H9 (cell line): ENCODE results near the gene GRIN2D. TPM values are rescaled to one million over a fixed set of nuclear protein-coding genes. Genes with fewer than 3 reads are reported as not detected.

Source experiments
- DNase-seq: peaks from one replicate; pipeline ENCODE4 v3.0.0-alpha.2; 2017
- H2AFZ ChIP-seq: one replicate; pipeline ENCODE4 v1.6.1; 2013; ENCODE audit warnings: mild to moderate bottlenecking, low read length, control low read depth, moderate library complexity
- H2AK5ac ChIP-seq: 2 replicates; pipeline ENCODE4 v1.6.1; 2013; ENCODE audit warnings: low read length, control low read depth, mixed read lengths; ENCODE audit not compliant: insufficient read length
- H2BK120ac ChIP-seq: one replicate; pipeline ENCODE4 v1.6.1; 2013; ENCODE audit warnings: low read depth, mild to moderate bottlenecking, low read length, control low read depth, inconsistent platforms; ENCODE audit not compliant: poor library complexity, severe bottlenecking
- H2BK12ac ChIP-seq: 2 replicates; pipeline ENCODE4 v1.6.1; 2013; ENCODE audit warnings: low read length, control low read depth, mixed read lengths, low read depth; ENCODE audit not compliant: insufficient read length
- H2BK15ac ChIP-seq: 2 replicates; pipeline ENCODE4 v1.6.1; 2013; ENCODE audit warnings: low read depth, low read length, control low read depth
- H2BK20ac ChIP-seq: one replicate; pipeline ENCODE4 v1.6.1; 2013; ENCODE audit warnings: low read depth, mild to moderate bottlenecking, low read length, control low read depth, inconsistent platforms; ENCODE audit not compliant: poor library complexity, severe bottlenecking
- H2BK5ac ChIP-seq: 2 replicates; pipeline ENCODE4 v1.6.1; 2013; ENCODE audit warnings: low read length, control low read depth, mixed read lengths; ENCODE audit not compliant: insufficient read length
- H3K14ac ChIP-seq: 2 replicates; pipeline ENCODE4 v1.6.1; 2013; ENCODE audit warnings: low read length, control low read depth; ENCODE audit not compliant: insufficient read depth
- H3K18ac ChIP-seq: 2 replicates; pipeline ENCODE4 v1.6.1; 2013; ENCODE audit warnings: low read depth, mild to moderate bottlenecking, mixed read lengths, low read length, control low read depth; ENCODE audit not compliant: insufficient read length
- H3K23ac ChIP-seq: 2 replicates; pipeline ENCODE4 v1.6.1; 2013; ENCODE audit warnings: low read length, control low read depth, mixed read lengths, low read depth; ENCODE audit not compliant: insufficient read length
- H3K23me2 ChIP-seq: 2 replicates; pipeline ENCODE4 v1.6.1; 2013; ENCODE audit warnings: low read depth, mild to moderate bottlenecking, mixed read lengths, low read length, control low read depth; ENCODE audit not compliant: insufficient read length, poor library complexity, severe bottlenecking
- H3K27ac ChIP-seq: 2 replicates; pipeline ENCODE4 v1.5.1; 2013; ENCODE audit warnings: low read length, control low read depth, mixed read lengths, low read depth; ENCODE audit not compliant: insufficient read length
- H3K27me3 ChIP-seq: 2 replicates; pipeline ENCODE4 v1.6.1; 2013; ENCODE audit warnings: low read length, control low read depth, inconsistent platforms; ENCODE audit not compliant: insufficient read depth
- H3K4ac ChIP-seq: 2 replicates; pipeline ENCODE4 v1.6.1; 2013; ENCODE audit warnings: low read depth, mild to moderate bottlenecking, control low read depth, inconsistent platforms, low read length, moderate library complexity
- H3K4me1 ChIP-seq: 2 replicates; pipeline ENCODE4 v1.6.1; 2013; ENCODE audit warnings: low read length, control low read depth, inconsistent platforms; ENCODE audit not compliant: insufficient read depth
- H3K4me2 ChIP-seq: 2 replicates; pipeline ENCODE4 v1.6.1; 2013; ENCODE audit warnings: low read length, control low read depth, mixed read lengths; ENCODE audit not compliant: insufficient read length, insufficient read depth
- H3K56ac ChIP-seq: 2 replicates; pipeline ENCODE4 v1.6.1; 2013; ENCODE audit warnings: low read depth, mild to moderate bottlenecking, mixed read lengths, low read length, control low read depth; ENCODE audit not compliant: insufficient read length
- H3K79me1 ChIP-seq: 2 replicates; pipeline ENCODE4 v1.6.1; 2013; ENCODE audit warnings: low read depth, mild to moderate bottlenecking, moderate library complexity, low read length, control low read depth, inconsistent platforms; ENCODE audit not compliant: insufficient read depth, poor library complexity, severe bottlenecking
- H3K79me2 ChIP-seq: 2 replicates; pipeline ENCODE4 v1.6.1; 2013; ENCODE audit warnings: low read length, control low read depth, inconsistent platforms; ENCODE audit not compliant: insufficient read depth
- H3K9ac ChIP-seq: 2 replicates; pipeline ENCODE4 v1.6.1; 2013; ENCODE audit warnings: low read length, control low read depth, mixed read lengths; ENCODE audit not compliant: insufficient read length; ENCODE audit errors: extremely low read depth
- H3K9me3 ChIP-seq: one replicate; pipeline ENCODE4 v1.6.1; 2013; ENCODE audit warnings: low read depth, low read length, inconsistent platforms; ENCODE audit not compliant: control insufficient read depth
- H3T11ph ChIP-seq: one replicate; pipeline ENCODE4 v1.6.1; 2013; ENCODE audit warnings: mild to moderate bottlenecking, low read length, control low read depth, inconsistent platforms
- H4K20me1 ChIP-seq: one replicate; pipeline ENCODE4 v1.6.1; 2013; ENCODE audit not compliant: control insufficient read depth, insufficient read length, insufficient read depth
- H4K5ac ChIP-seq: 2 replicates; pipeline ENCODE4 v1.6.1; 2013; ENCODE audit warnings: low read depth, mild to moderate bottlenecking, mixed read lengths, low read length, control low read depth; ENCODE audit not compliant: insufficient read length
- H4K8ac ChIP-seq: replicated peaks from 2 replicates; pipeline ENCODE4 v1.6.1; 2013; ENCODE audit warnings: low read length, control low read depth, mixed read lengths, low read depth; ENCODE audit not compliant: insufficient read length
- H4K91ac ChIP-seq: 2 replicates; pipeline ENCODE4 v1.6.1; 2013; ENCODE audit warnings: low read depth, mild to moderate bottlenecking, moderate library complexity, mixed read lengths, low read length, control low read depth; ENCODE audit not compliant: insufficient read length
- H3K27ac Mint-ChIP-seq, 3 experiments: 2 replicates in 2 of 3; 3 replicates in 1 of 3; pipeline ENCODE4 v1.8.0; 2020 to 2021; ENCODE audit warnings: mixed read lengths in 3 of 3, mild to moderate bottlenecking in 1 of 3, moderate library complexity in 1 of 3
- H3K27me3 Mint-ChIP-seq: 2 replicates; pipeline ENCODE4 v1.8.0; 2021; ENCODE audit warnings: low read depth, mild to moderate bottlenecking, moderate library complexity, mixed read lengths
- H3K36me3 Mint-ChIP-seq, 3 experiments: 2 replicates in 2 of 3; 3 replicates in 1 of 3; pipeline ENCODE4 v1.8.0; 2020 to 2021; ENCODE audit warnings: low read depth in 3 of 3, mixed read lengths in 3 of 3; ENCODE audit not compliant: insufficient read depth in 1 of 3
- H3K4me1 Mint-ChIP-seq, 2 experiments: 2 replicates each; pipeline ENCODE4 v1.8.0; 2020; ENCODE audit warnings: mixed read lengths in 2 of 2
- H3K4me3 Mint-ChIP-seq, 2 experiments: 2 replicates in 1 of 2; 3 replicates in 1 of 2; pipeline ENCODE4 v1.8.0; 2020 to 2021; ENCODE audit warnings: mild to moderate bottlenecking in 2 of 2, mixed read lengths in 2 of 2, moderate library complexity in 1 of 2
- H3K9me3 Mint-ChIP-seq, 2 experiments: 2 replicates in 1 of 2; 3 replicates in 1 of 2; pipeline ENCODE4 v1.8.0; 2020; ENCODE audit warnings: mild to moderate bottlenecking in 2 of 2, mixed read lengths in 2 of 2, moderate library complexity in 1 of 2
- WGBS: extraction: QIAGEN DNeasy Blood & Tissue Kit; methylation state at CpG from one replicate; pipeline ENCODE4 v1.1.7; 2013; ENCODE audit warnings: missing lambda C conversion rate, low lambda C conversion rate, mixed read lengths; ENCODE audit not compliant: insufficient read length; ENCODE audit errors: extremely low coverage; 5-methylcytosine and 5-hydroxymethylcytosine counted together
- total RNA-seq: library from RNA; stranded (reverse); gene quantifications from 2 replicates; pipeline ENCODE4 v1.2.1, GENCODE V29; 2021
- TF ChIP-seq, protein P1 (sequence below): fragments of 200-600 bp; sonication (generic); conservative IDR thresholded peaks from 3 replicates; pipeline ENCODE4 v1.8.0; 2021; ENCODE audit warnings: antibody characterized with exemption, mild to moderate bottlenecking

Gene GRIN2D
- total RNA-seq, 1 experiment from 2014 or later, result 5.9 TPM

DNA sequence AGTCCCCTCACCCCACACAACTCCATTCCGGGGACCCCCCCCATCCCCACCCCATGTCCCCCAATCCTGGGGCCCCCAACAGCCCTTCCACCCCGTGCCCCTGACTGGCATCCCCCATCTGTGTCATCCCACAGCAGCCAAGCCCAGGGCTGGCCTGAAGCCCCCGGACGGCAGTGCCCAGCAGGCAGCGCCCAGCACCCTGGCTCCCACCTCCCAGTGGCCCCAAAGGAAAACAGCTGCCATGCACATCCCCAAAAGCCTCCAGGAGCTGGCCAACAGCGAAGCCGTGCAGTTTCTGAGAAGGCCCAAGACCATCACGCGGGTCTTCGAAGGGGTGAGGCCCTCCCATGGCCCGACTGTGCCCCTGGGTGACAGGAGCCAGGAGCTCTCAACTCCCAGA lies 27.9 kb upstream of the GRIN2D start:
- Mint-ChIP-seq H3K27me3 (peaks cover 23% of the 10 kb centered on the region), H3K36me3 (peaks cover 2 to 6% (median 4%) of the 10 kb centered on the region in 3 experiments; a peak in 2 of 7 replicates), H3K9me3 (no peaks in the 10 kb centered on the region), H3K27ac (no peak overlapping the region), H3K4me1 (peaks cover 2 to 10% of the 10 kb centered on the region in 2 experiments; a peak in 2 of 4 replicates), H3K4me3 (no peak overlapping the region)
- H3K23ac ChIP-seq, result no peak overlapping the region
- no peak overlapping the region for H4K5ac ChIP-seq
- 0 out of 2 replicates have a peak, but pooled peaks cover 1% of the 10 kb centered on the region for H3K79me2 ChIP-seq
- no CpG with 5 or more reads among the region's 11 CpGs for WGBS
- no peak overlapping the region for H2BK5ac ChIP-seq
- H3K27me3 ChIP-seq, result no peaks in the 10 kb centered on the region; the same call in none of the 2 replicates
- no peaks in the 10 kb centered on the region; the same call in 1 of the 2 replicates for H3K4me1 ChIP-seq
- H4K8ac ChIP-seq, result no peak overlapping the region
- H3K56ac ChIP-seq, result no peak overlapping the region
- no peaks in the 10 kb centered on the region for H3K79me1 ChIP-seq
- H3K23me2 ChIP-seq, result peaks cover 5% of the 10 kb centered on the region
- no peak overlapping the region for H2BK20ac ChIP-seq
- no peak overlapping the region for H2AFZ ChIP-seq
- H3K18ac ChIP-seq, result no peak overlapping the region
- no peaks in the 10 kb centered on the region for H3K9me3 ChIP-seq
- H2BK120ac ChIP-seq, result no peak overlapping the region
- H3K4ac ChIP-seq, result no peak overlapping the region
- no peak overlapping the region for H2BK15ac ChIP-seq
- H4K91ac ChIP-seq, result no peak overlapping the region
- H2AK5ac ChIP-seq, result no peak overlapping the region
- H2BK12ac ChIP-seq, result no peak overlapping the region
- H3T11ph ChIP-seq, result no peak overlapping the region
- DNase-seq, result no peak
- no peak overlapping the region for H3K9ac ChIP-seq
- no peak overlapping the region for H3K14ac ChIP-seq
- TF ChIP-seq, protein P1, sequence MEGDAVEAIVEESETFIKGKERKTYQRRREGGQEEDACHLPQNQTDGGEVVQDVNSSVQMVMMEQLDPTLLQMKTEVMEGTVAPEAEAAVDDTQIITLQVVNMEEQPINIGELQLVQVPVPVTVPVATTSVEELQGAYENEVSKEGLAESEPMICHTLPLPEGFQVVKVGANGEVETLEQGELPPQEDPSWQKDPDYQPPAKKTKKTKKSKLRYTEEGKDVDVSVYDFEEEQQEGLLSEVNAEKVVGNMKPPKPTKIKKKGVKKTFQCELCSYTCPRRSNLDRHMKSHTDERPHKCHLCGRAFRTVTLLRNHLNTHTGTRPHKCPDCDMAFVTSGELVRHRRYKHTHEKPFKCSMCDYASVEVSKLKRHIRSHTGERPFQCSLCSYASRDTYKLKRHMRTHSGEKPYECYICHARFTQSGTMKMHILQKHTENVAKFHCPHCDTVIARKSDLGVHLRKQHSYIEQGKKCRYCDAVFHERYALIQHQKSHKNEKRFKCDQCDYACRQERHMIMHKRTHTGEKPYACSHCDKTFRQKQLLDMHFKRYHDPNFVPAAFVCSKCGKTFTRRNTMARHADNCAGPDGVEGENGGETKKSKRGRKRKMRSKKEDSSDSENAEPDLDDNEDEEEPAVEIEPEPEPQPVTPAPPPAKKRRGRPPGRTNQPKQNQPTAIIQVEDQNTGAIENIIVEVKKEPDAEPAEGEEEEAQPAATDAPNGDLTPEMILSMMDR, result no peak
- no peak overlapping the region for H3K27ac ChIP-seq
- no peak overlapping the region for H3K4me2 ChIP-seq
- no peaks in the 10 kb centered on the region for H4K20me1 ChIP-seq
